Mucosa of gallbladder (tissue), 1 donor: ENCODE results near the gene KCNIP3. TPM values are rescaled to one million over a fixed set of nuclear protein-coding genes. Genes with fewer than 3 reads are reported as not detected.
"Not testable (repeated sequence)": the region's sequence is repeated elsewhere in the genome, so short reads cannot be mapped to it uniquely, and the experiment has no call there.

Source experiments
- DNase-seq: peaks from one replicate; pipeline ENCODE4 v3.0.0-alpha.2; 2020; ENCODE audit warnings: low spot score
- total RNA-seq: library from RNA; stranded (reverse); gene quantifications from one replicate; pipeline ENCODE4 v1.2.1, GENCODE V29; 2021
- donor health status: DM: no; HTN: no; CAD: no.

KCNIP3 gene
- total RNA-seq, 1 donor from 2014 or later = 24.3 TPM

DNA sequence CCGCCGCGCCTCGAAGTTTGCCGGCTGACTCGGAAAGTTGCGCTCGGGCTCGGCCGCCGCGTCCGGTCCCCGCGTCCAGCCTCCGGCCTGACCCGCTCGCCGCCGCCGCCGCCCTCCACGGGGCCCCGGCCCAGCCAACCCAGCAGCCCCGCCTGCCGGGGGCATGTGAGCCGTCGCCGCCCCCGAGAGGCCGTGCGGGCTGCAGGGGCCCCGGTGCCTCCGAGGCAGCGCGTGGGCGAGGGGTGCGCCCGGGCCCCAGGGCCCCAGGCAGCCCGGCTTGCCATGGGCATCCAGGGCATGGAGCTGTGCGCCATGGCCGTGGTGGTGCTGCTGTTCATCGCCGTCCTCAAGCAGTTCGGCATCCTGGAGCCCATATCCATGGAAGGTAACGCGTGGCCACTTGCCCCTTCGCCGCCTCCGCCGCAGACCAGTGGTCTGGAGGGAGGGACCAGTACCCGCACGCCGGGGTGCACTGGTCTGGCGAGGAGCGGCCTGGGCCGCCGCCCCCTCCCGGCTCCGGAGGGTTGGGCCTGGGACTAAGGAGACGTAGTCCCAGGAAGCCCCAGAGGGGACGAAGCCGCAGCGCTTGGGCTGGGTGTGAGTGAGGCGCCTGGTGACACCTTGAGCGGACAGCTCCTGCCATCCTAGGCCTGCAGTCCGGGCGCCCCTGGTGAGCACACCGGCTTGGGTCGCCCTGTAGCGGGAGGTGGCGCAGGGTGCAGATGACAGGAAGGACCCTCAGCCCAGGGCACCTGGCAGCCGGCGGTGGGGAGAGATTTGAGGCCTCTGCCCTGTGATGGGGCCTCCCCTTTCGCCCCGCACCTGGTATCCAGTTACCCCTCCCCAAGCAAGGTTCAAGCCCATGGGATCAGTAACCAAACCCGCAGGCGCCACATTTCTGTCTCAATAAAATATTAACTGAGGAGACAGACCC lies 49.9 kb downstream of the KCNIP3 start:
- no peak for DNase-seq

GRCh38 chr2:95347681-95348608 lies 50.8 kb downstream of the KCNIP3 start:
- DNase-seq = no peak

DNA sequence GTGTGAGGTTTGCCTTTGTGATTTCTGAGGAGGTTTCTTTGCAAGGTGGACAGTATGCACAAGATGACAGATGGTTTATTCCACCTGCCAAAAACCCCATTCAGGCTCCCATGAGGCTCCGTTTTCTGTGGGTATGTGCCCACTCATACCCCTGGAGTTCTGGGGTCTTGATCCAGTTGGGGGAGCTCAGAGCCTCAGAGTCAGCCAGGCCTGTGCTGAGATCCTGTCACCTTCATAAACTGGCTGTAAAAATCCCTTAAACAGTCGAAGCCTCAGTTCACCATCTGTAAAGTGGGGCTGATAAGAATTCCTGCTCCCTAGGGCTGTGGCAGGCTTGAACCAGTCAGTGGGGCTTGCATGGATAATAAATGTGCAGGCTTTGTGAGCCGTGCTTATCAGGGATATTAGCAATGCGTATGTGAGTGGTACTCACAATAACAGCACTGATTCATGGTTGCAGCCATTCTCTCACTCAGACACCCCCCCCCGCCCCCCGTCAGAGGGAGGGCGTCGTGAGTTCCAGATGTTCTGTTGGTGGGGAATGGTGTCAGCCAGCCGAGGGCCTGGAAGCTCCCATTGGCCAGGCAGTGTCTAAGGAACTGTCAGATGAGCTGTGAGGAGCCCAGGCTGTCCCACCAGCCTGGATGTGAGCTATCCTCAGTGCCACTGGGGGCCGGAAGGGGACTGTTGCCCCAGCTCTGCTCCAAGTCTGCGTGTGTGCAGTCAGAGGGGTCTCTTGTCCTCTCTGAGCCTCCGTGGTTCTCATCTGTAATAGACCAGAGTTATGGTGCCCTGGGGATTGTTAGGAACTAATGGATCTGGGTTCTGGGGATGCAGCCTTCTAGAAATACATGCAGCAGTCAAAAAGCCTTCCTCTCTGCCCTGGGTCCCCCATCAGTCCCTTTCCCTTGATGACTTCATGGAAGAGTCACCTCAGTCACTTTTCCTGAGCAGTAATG lies 51.7 kb downstream of the KCNIP3 start:
- DNase-seq = no peak

- no peak for DNase-seq
These were observed 52.6 kb downstream of the KCNIP3 start for GRCh38 chr2:95349568-95350322.

- DNase-seq = no peak
These were observed 53.2 kb downstream of the KCNIP3 start for GRCh38 chr2:95350368-95350767.

- DNase-seq = no peak
These were observed 53.8 kb downstream of the KCNIP3 start for GRCh38 chr2:95350774-95351597.

GRCh38 chr2:95351598-95351915 lies 54.4 kb downstream of the KCNIP3 start:
- DNase-seq = no peak

- no peak for DNase-seq
These were observed 55.3 kb downstream of the KCNIP3 start for GRCh38 chr2:95352310-95353054.

DNA sequence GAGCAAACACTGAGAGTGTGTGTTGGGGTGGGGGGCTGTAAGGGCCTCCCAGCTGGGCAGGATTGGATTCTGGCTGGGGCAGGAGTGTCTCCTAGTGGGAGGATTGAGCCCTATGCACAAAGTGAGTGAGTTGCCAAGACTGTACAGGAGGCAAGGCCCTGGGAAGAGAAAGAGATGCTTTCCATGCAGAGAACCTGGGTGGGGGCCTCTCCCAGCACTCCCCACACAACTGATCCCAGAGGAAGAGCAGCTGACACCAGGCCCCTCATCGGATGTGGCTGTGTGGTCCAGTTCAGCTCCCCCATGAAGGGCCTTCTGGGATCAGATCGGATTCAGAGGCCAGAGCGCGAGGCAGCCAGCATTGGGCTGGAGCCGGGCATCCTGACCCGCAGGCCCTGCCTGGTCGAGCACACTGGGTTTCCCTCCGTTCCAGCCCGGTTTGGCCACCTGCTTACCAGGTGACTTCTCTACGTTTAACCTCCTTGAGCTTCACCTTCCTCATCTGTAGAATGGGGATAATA lies 56.0 kb downstream of the KCNIP3 start:
- DNase-seq = no peak

DNA sequence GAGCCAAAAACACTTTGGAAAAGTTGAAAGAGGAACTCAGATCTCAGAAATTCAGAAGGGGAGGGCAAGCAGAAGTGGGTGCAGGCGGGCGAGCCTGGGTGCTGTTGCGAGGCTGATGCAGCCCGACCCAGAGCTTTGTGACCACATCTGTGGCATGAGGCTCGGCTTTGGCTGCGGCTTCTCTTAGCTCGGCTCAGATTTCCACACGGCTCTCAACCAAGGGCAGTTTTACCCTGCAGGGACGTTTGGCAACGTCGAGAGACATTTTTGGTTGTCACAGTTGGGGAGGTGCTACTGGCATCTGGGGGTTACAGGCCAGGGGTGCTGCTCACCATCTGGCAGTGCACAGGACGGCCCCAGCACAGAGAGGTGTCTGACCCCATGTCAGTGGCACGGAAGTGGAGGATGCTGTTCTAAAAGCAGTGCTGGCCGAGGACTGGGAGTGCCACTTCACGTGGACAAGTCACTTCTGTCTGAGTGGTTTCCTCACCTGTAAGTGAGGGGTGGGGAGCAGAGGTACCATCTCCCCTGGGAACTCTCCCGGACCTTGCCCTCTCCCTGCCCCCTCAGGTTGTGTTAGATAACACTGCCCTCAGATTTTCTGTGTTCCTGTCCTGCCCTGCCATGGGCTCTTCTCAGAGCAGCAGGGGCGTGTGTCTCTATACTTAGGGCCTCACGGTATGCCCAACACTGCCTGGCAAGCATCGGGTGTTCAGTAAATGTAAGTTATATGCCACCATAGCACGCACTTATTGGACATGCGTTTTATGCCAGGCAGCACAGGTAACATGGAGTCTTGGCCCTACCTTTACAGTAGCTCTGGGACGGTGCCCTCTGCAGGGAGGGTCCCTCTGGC lies 56.7 kb downstream of the KCNIP3 start:
- DNase-seq = no peak

GRCh38 chr2:95354469-95354901 lies 57.3 kb downstream of the KCNIP3 start:
- no peak for DNase-seq

GRCh38 chr2:95354925-95355324 lies 57.8 kb downstream of the KCNIP3 start:
- no peak for DNase-seq

DNA sequence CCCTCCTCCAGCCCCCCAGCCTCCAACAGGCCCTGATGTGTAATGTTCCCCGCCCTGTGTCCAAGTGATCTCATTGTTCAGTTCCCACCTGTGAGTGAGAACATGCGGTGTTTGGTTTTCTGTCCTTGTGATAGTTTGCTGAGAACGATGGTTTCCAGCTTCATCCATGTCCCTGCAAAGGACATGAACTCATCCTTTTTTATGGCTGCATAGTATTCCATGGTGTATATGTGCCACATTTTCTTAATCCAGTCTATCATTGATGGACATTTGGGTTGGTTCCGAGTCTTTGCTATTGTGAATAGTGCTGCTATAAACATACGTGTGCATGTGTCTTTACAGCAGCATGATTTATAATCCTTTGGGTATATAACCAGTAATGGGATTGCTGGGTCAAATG lies 58.3 kb downstream of the KCNIP3 start:
- DNase-seq = not testable (repeated sequence)

- no peak for DNase-seq
These were observed 59.9 kb downstream of the KCNIP3 start for GRCh38 chr2:95356821-95357700.

- no peak for DNase-seq
These were observed 60.7 kb downstream of the KCNIP3 start for GRCh38 chr2:95357717-95358280.

- no peak for DNase-seq
These were observed 61.9 kb downstream of the KCNIP3 start for GRCh38 chr2:95359031-95359430.
